Measurements from ENCODE around the gene ANK2. TPM values are rescaled to one million over a fixed set of nuclear protein-coding genes. Genes with fewer than 3 reads are reported as not detected.

Gene ANK2
- total RNA-seq, 4 donors from 2014 or later: 13.7 to 47.4 (median 30.5) TPM

- DNase-seq: no peak
- intact Hi-C loops (cut with DNase I; ENCODE audit: low total_unique reads): no loop called here
Measured at GRCh38 chr4:113209652-113210320, 160.3 kb downstream of the ANK2 start.

GRCh38 chr4:113212613-113213012 is 163.2 kb downstream of the ANK2 start:
- no peaks in the 10 kb centered on the region for H3K9me3 ChIP-seq
- in situ Hi-C loops (cut with MboI; ENCODE audit: low pct_ligation_motif_present in 1 of 4, low pct_unique_long_range_greater_than_20kb in 1 of 4, low sequenced_read_pairs in 3 of 4): no loop called here
- intact Hi-C loops (cut with DNase I; ENCODE audit: low total_unique reads): no loop called here

More at GRCh38 chr4:113209652-113210320, 160.3 kb downstream of the ANK2 start:
- in situ Hi-C loops (cut with MboI; ENCODE audit: low pct_ligation_motif_present in 1 of 4, low pct_unique_long_range_greater_than_20kb in 1 of 4, low sequenced_read_pairs in 3 of 4): no loop called here
- Histone ChIP-seq H3K4me3 (no peak overlapping the region), H3K4me1 (no peaks in the 10 kb centered on the region), H3K9me3 (no peaks in the 10 kb centered on the region), H3K36me3 (no peaks in the 10 kb centered on the region), H3K27me3 (no peaks in the 10 kb centered on the region), H3K27ac (no peak overlapping the region)
- WGBS, 2 donors (ENCODE audit: low coverage in 1 of 2): 77 to 81% methylated on average over 3 of the region's 3 CpGs
- TF ChIP-seq POLR2AphosphoS5 (IDR thresholded peaks at IDR 0.05): no peak
- TF ChIP-seq EP300 (IDR thresholded peaks at IDR 0.05; ENCODE audit: low read depth): no peak
- no peak for TF ChIP-seq CTCF (IDR thresholded peaks at IDR 0.05)

GRCh38 chr4:113221990-113222389 is 172.5 kb downstream of the ANK2 start:
- TF ChIP-seq POLR2AphosphoS5 (IDR thresholded peaks at IDR 0.05) (no peak), CTCF (IDR thresholded peaks at IDR 0.05) (no peak), POLR2A (IDR thresholded peaks at IDR 0.05) (no peak), EP300 (IDR thresholded peaks at IDR 0.05; ENCODE audit: low read depth) (no peak)
- DNase-seq: no peak
- WGBS, 2 donors (ENCODE audit: low coverage in 1 of 2): 50 to 53% methylated on average over 2 of the region's 2 CpGs
- Histone ChIP-seq H3K36me3 (no peaks in the 10 kb centered on the region), H3K4me3 (no peak overlapping the region), H3K27ac (no peak overlapping the region), H3K4me1 (no peaks in the 10 kb centered on the region), H3K27me3 (no peaks in the 10 kb centered on the region), H3K9me3 (no peaks in the 10 kb centered on the region)
- intact Hi-C loops (cut with DNase I; ENCODE audit: low total_unique reads): no loop called here
- in situ Hi-C loops (cut with MboI; ENCODE audit: low pct_ligation_motif_present in 1 of 4, low pct_unique_long_range_greater_than_20kb in 1 of 4, low sequenced_read_pairs in 3 of 4): no loop called here

More at GRCh38 chr4:113212613-113213012, 163.2 kb downstream of the ANK2 start:
- Histone ChIP-seq H3K27ac (no peak overlapping the region), H3K36me3 (no peaks in the 10 kb centered on the region), H3K4me3 (no peak overlapping the region), H3K27me3 (no peaks in the 10 kb centered on the region), H3K4me1 (no peaks in the 10 kb centered on the region)
- TF ChIP-seq EP300 (IDR thresholded peaks at IDR 0.05; ENCODE audit: low read depth) (no peak), CTCF (IDR thresholded peaks at IDR 0.05) (no peak), POLR2AphosphoS5 (IDR thresholded peaks at IDR 0.05) (no peak), POLR2A (IDR thresholded peaks at IDR 0.05) (no peak)
- WGBS, 2 donors (ENCODE audit: low coverage in 1 of 2): 67 to 80% methylated on average over 1 of the region's 1 CpG
- DNase-seq: no peak

- Histone ChIP-seq H3K4me3 (no peak overlapping the region), H3K27me3 (no peaks in the 10 kb centered on the region), H3K9me3 (no peaks in the 10 kb centered on the region), H3K4me1 (no peaks in the 10 kb centered on the region), H3K27ac (no peak overlapping the region), H3K36me3 (no peaks in the 10 kb centered on the region)
- TF ChIP-seq CTCF (IDR thresholded peaks at IDR 0.05) (no peak), POLR2A (IDR thresholded peaks at IDR 0.05) (no peak), POLR2AphosphoS5 (IDR thresholded peaks at IDR 0.05) (no peak), EP300 (IDR thresholded peaks at IDR 0.05; ENCODE audit: low read depth) (no peak)
- intact Hi-C loops (cut with DNase I; ENCODE audit: low total_unique reads) (no loop called here), in situ Hi-C loops (cut with MboI; ENCODE audit: low pct_ligation_motif_present in 1 of 4, low pct_unique_long_range_greater_than_20kb in 1 of 4, low sequenced_read_pairs in 3 of 4) (no loop called here)
- no peak for DNase-seq
- WGBS, 2 donors (ENCODE audit: low coverage in 1 of 2): 73 to 88% methylated on average over 2 of the region's 2 CpGs
Measured at GRCh38 chr4:113222471-113222870, 173.0 kb downstream of the ANK2 start.
